ENCODE results near the gene ATP5IF1. TPM values are rescaled to one million over a fixed set of nuclear protein-coding genes. Genes with fewer than 3 reads are reported as not detected.

The ATP5IF1 gene
- total and polyA plus RNA-seq, 9 of the 15 experiments (the other 6 are each of a cell fraction or from before 2014, with no cell fraction given) = 292 to 1,422 (median 388) TPM

DNA sequence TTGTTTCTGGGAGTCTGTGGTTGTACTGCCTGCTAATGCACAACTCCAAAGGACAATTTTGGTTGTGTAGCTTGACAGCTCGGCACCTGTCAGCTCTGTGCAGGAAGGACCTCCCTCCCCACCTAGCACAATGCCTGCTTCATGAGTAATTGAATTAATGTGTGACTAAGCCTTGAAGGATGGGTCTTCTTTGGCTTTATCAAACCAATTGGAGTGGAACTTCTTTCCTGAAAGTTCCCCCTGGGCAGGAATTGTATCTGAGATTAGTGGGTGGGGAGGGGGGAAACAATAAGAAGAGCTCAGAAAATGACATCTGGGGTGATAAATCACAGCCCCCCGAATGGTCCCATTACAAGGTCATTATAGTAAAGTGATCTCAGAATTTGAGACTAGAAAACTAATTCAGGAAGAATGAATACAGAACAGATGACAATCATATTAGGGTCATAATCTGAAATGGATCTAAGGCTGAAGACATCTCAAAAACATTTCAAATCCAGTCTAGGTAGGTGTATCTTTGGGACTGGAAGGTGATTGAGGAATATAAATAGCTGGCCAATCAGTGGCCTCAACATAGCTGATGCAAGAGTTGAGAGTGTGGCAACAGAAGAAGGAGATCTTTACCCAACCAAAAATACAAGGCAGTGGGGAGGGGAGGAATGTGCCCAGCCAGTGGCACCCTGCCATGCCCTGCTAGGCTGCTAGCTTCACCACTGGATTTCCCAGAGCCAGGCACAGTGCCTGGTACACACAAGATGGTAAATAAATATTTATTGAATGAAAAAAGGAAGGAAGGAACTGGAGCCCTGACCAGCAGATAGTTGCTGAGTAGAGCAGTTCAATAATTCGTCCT, 13.3 kb downstream of the ATP5IF1 start (continued):
- no peak for TF ChIP-seq KLF16 (IDR thresholded peaks at IDR 0.05)
- TF ChIP-seq ESRRA (IDR thresholded peaks at IDR 0.05; ENCODE audit: borderline replicate concordance, low read depth) = no peak
- no peak for TF ChIP-seq ZSCAN29 (IDR thresholded peaks at IDR 0.05)
- TF ChIP-seq PTTG1 (tag; IDR thresholded peaks at IDR 0.05; ENCODE audit: low read depth) = no peak
- TF ChIP-seq MEF2D (tag; conservative IDR thresholded peaks at IDR 0.05; ENCODE audit: low read depth) = peak; percentile 93
- no peak for TF ChIP-seq NR1H2 (CRISPR knock-in tag; IDR thresholded peaks at IDR 0.05)
- TF ChIP-seq IRF1 (CRISPR knock-in tag; IDR thresholded peaks at IDR 0.05; ENCODE audit: borderline replicate concordance) = no peak
- no peak for TF ChIP-seq HMG20A (CRISPR knock-in tag; conservative IDR thresholded peaks at IDR 0.05)
- TF ChIP-seq STAT6 (CRISPR knock-in tag; IDR thresholded peaks at IDR 0.05) = no peak
- TF ChIP-seq ELF1 (tag; IDR thresholded peaks at IDR 0.05) = no peak
- TF ChIP-seq ZBTB7A (IDR thresholded peaks at IDR 0.05; ENCODE audit: borderline replicate concordance, control insufficient read depth, low read depth, low read length) = no peak
- TF ChIP-seq, protein P1, sequence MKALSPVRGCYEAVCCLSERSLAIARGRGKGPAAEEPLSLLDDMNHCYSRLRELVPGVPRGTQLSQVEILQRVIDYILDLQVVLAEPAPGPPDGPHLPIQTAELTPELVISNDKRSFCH (CRISPR knock-in tag; IDR thresholded peaks at IDR 0.05) = no peak
- TF ChIP-seq, protein P1 (tag; IDR thresholded peaks at IDR 0.05) = no peak
- no peak for TF ChIP-seq ZKSCAN8 (CRISPR knock-in tag; IDR thresholded peaks at IDR 0.05)
- no peak for TF ChIP-seq ZNF12 (CRISPR knock-in tag; IDR thresholded peaks at IDR 0.05)
- peak; percentile 68; the same call in 1 of the 2 replicates for TF ChIP-seq TCF15 (CRISPR knock-in tag; IDR thresholded peaks at IDR 0.05)
- TF ChIP-seq ARHGAP35 (IDR thresholded peaks at IDR 0.05; ENCODE audit: partially characterized antibody) = no peak
- TF ChIP-seq IRF9 (tag; IDR thresholded peaks at IDR 0.05) = peak; percentile 90
- no peak for TF ChIP-seq MBD2 (IDR thresholded peaks at IDR 0.05; ENCODE audit: borderline replicate concordance, low read depth)
- TF ChIP-seq SIX5 (IDR thresholded peaks at IDR 0.05; ENCODE audit: borderline replicate concordance in 1 of 2, insufficient read depth in 1 of 2, low read depth in 1 of 2, low read length in 2 of 2) = no peak

Data from K562 (cell line).